Liver (tissue), 9 donors: ENCODE results near the gene PLIN1. TPM values are rescaled to one million over a fixed set of nuclear protein-coding genes. Genes with fewer than 3 reads are reported as not detected.

Experiments used
- DNase-seq: peaks from one replicate; pipeline ENCODE4 v3.0.0-alpha.2; 2017; ENCODE audit warnings: low spot score
- H3K27ac ChIP-seq, 2 donors: one replicate each; pipeline ENCODE4 v1.7.0; 2013; ENCODE audit warnings: inconsistent platforms in 2 of 2, low read length in 2 of 2, control low read depth in 1 of 2, low read depth in 1 of 2, mild to moderate bottlenecking in 1 of 2
- H3K27me3 ChIP-seq, 4 donors: one replicate each; pipeline versions ENCODE4 v1.6.1 to v1.7.0; 2013; ENCODE audit warnings: low read length in 3 of 4, inconsistent platforms in 1 of 4, mild to moderate bottlenecking in 1 of 4, moderate library complexity in 1 of 4; ENCODE audit not compliant: control insufficient read depth in 4 of 4, insufficient read depth in 4 of 4
- H3K36me3 ChIP-seq, 4 donors: one replicate each; pipeline versions ENCODE4 v1.6.1 to v1.7.0; 2013; ENCODE audit warnings: low read length in 3 of 4, mild to moderate bottlenecking in 3 of 4, low read depth in 1 of 4, moderate library complexity in 1 of 4; ENCODE audit not compliant: control insufficient read depth in 4 of 4, insufficient read depth in 3 of 4
- H3K4me1 ChIP-seq, 4 donors: one replicate each; pipeline versions ENCODE4 v1.6.1 to v1.7.0; 2013; ENCODE audit warnings: low read length in 3 of 4, mild to moderate bottlenecking in 3 of 4, moderate library complexity in 1 of 4; ENCODE audit not compliant: control insufficient read depth in 4 of 4, insufficient read depth in 4 of 4
- H3K4me3 ChIP-seq, 3 donors: one replicate each; pipeline versions ENCODE4 v1.6.1 to v1.7.0; 2013; ENCODE audit warnings: low read length in 3 of 3, control low read depth in 1 of 3, low read depth in 1 of 3, mild to moderate bottlenecking in 1 of 3
- H3K9ac ChIP-seq, 2 donors: one replicate each; pipeline ENCODE4 v1.7.0; 2013; ENCODE audit warnings: low read length in 2 of 2, mild to moderate bottlenecking in 2 of 2, moderate library complexity in 2 of 2, control low read depth in 1 of 2, low read depth in 1 of 2
- H3K9me3 ChIP-seq, 4 donors: one replicate each; pipeline versions ENCODE4 v1.6.1 to v1.7.0; 2013; ENCODE audit warnings: low read length in 3 of 4; ENCODE audit not compliant: control insufficient read depth in 4 of 4
- CTCF ChIP-seq: fragments of 150-350 bp; IDR thresholded peaks from 2 replicates; pipeline ENCODE4 v1.5.1; 2017; ENCODE audit warnings: improper control_type of control experiment, low read depth, low read length; ENCODE audit not compliant: missing input control
- EGR1 ChIP-seq, 2 donors: IDR thresholded peaks; 2 replicates each; pipeline ENCODE4 v1.6.1; 2016 to 2018; ENCODE audit warnings: antibody characterized with exemption in 2 of 2, low read depth in 2 of 2
- FOXA1 ChIP-seq: IDR thresholded peaks from 2 replicates; pipeline ENCODE4 v1.6.1; 2016; ENCODE audit warnings: antibody characterized with exemption
- FOXA2 ChIP-seq: IDR thresholded peaks from 2 replicates; pipeline ENCODE4 v1.6.1; 2016; ENCODE audit warnings: antibody characterized with exemption
- GABPA ChIP-seq, 2 donors: IDR thresholded peaks in 1 of 2; conservative IDR thresholded peaks in 1 of 2; 2 replicates each; pipeline ENCODE4 v1.6.1; 2016; ENCODE audit warnings: antibody characterized with exemption in 2 of 2, mild to moderate bottlenecking in 1 of 2, moderate library complexity in 1 of 2
- HNF4G ChIP-seq: IDR thresholded peaks from 2 replicates; pipeline ENCODE4 v1.6.1; 2016; ENCODE audit warnings: antibody characterized with exemption
- NR2F2 ChIP-seq: IDR thresholded peaks from 2 replicates; pipeline ENCODE4 v1.6.1; 2016; ENCODE audit warnings: antibody characterized with exemption
- RAD21 ChIP-seq, 2 donors: IDR thresholded peaks; 2 replicates each; pipeline ENCODE4 v1.6.1; 2016; ENCODE audit warnings: antibody characterized with exemption in 2 of 2, mild to moderate bottlenecking in 2 of 2
- RXRA ChIP-seq, 2 donors: IDR thresholded peaks; 2 replicates each; pipeline ENCODE4 v1.6.1; 2017 to 2018; ENCODE audit warnings: antibody characterized with exemption in 2 of 2, mild to moderate bottlenecking in 1 of 2
- SP1 ChIP-seq: IDR thresholded peaks from 2 replicates; pipeline ENCODE4 v1.6.1; 2018; ENCODE audit warnings: antibody characterized with exemption, mild to moderate bottlenecking
- TAF1 ChIP-seq: conservative IDR thresholded peaks from 2 replicates; pipeline ENCODE4 v1.6.1; 2016; ENCODE audit warnings: antibody characterized with exemption, mild to moderate bottlenecking
- YY1 ChIP-seq: IDR thresholded peaks from 2 replicates; pipeline ENCODE4 v1.6.1; 2016; ENCODE audit warnings: antibody characterized with exemption, mild to moderate bottlenecking
- ZBTB33 ChIP-seq: IDR thresholded peaks from 2 replicates; pipeline ENCODE4 v1.6.1; 2016; ENCODE audit warnings: antibody characterized with exemption
- WGBS: extraction: QIAGEN DNeasy Blood & Tissue Kit; methylation state at CpG from one replicate; pipeline ENCODE4 v1.1.7; 2013; 5-methylcytosine and 5-hydroxymethylcytosine counted together
- polyA plus RNA-seq, 2 donors: library from polyadenylated mRNA; stranded (reverse) in 1 of 2; unstranded in 1 of 2; fragments of 200-250 nt in 1 of 2; fragments of >200 nt in 1 of 2; fragmentation: Nextera tagmentation in 1 of 2; extraction: Ambion mirVana in 1 of 2; gene quantifications; one replicate each; pipeline versions ENCODE4 v1.2.1 to v1.2.3, GENCODE V29; 2013 to 2015
- total RNA-seq, 2 donors: library from RNA; depleted of rRNA; stranded (reverse); fragments of >200 nt; gene quantifications; one replicate each; pipeline ENCODE4 v1.2.3, GENCODE V29; 2014
- TF ChIP-seq, protein P1 (sequence below): IDR thresholded peaks from 2 replicates; pipeline ENCODE4 v1.6.1; 2016; ENCODE audit warnings: antibody characterized with exemption
- donor health status: healthy.
- donor health status: healthy.
- donor health status: healthy.
- donor health status: healthy.
- donor health status: healthy.

PLIN1 gene
- total and polyA plus RNA-seq, 4 donors = 10.2 to 46.0 (median 13.3) TPM

DNA sequence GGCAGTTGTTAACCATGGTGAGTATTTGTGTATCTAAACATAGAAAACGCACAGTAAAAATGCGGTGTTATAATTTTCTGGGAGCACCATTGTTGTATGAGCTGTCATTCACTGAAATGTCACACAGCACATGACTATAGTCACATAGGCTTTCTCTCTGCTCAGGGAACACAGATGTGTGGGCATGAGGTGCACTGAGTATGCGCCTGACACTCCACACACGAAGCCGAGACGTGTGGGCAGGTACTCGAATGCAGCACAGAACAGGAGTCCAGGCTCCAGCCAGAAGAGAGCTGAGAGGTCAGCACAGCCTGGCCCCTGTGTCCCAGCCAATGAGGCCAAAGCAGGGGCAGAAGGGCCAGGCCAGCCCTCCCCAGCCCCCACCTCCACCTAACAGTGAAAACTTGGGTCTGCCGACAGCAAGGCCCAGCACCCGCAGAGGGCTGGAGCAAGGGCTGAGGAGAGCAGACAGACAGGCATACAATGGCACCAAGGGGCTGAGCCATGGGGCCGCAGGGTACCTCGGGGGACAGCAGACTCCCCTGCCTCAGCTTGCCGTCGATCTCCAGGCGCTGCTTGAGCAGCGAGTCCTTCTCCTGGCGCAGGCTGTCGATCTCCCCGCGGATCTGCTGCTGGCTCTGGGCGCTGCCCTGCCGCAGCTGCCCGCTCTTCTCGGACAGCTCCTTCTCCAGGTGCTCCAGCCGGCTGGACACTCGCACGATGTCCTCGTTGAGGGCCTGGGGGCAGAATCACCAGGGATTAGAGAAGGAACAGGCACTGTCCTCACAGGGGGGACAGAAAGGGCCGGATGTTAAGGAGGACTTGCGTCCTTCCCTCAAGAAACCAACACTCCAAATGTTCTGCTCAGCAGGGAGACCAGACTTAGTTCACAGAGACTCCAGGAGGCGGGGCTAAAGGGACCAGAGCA, 47.9 kb downstream of the PLIN1 start:
- Histone ChIP-seq H3K36me3 (no peaks in the 10 kb centered on the region), H3K4me1 (no peaks in the 10 kb centered on the region), H3K27ac (no peak overlapping the region), H3K9me3 (no peaks in the 10 kb centered on the region), H3K4me3 (no peak overlapping the region), H3K27me3 (no peaks in the 10 kb centered on the region), H3K9ac (no peak overlapping the region)
- TF ChIP-seq FOXA1 = no peak
- 93% methylated on average over 30 of the region's 30 CpGs for WGBS
- DNase-seq = peak; percentile 28

- H3K36me3 ChIP-seq = no peaks in the 10 kb centered on the region
- no peaks in the 10 kb centered on the region for H3K27me3 ChIP-seq
- H3K27ac ChIP-seq = no peak overlapping the region
- 95% methylated on average over 14 of the region's 14 CpGs for WGBS
- H3K4me3 ChIP-seq = no peak overlapping the region
- no peaks in the 10 kb centered on the region for H3K4me1 ChIP-seq
- no peak for DNase-seq
- TF ChIP-seq HNF4G (no peak), GABPA (IDR thresholded peaks at IDR 0.05 in 1 of 2, conservative IDR thresholded peaks at IDR 0.05 in 1 of 2) (no peak), EGR1 (IDR thresholded peaks at IDR 0.05; ENCODE audit: low read depth in 2 of 2) (no peak), RXRA (IDR thresholded peaks at IDR 0.05) (no peak), ZBTB33 (no peak), SP1 (no peak), YY1 (no peak), TAF1 (no peak), NR2F2 (no peak)
- TF ChIP-seq, protein P1, sequence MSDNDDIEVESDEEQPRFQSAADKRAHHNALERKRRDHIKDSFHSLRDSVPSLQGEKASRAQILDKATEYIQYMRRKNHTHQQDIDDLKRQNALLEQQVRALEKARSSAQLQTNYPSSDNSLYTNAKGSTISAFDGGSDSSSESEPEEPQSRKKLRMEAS = no peak
- H3K9me3 ChIP-seq = no peaks in the 10 kb centered on the region
- no peak overlapping the region for H3K9ac ChIP-seq
These were observed 48.9 kb downstream of the PLIN1 start for GRCh38 chr15:89630260-89630659.

DNA sequence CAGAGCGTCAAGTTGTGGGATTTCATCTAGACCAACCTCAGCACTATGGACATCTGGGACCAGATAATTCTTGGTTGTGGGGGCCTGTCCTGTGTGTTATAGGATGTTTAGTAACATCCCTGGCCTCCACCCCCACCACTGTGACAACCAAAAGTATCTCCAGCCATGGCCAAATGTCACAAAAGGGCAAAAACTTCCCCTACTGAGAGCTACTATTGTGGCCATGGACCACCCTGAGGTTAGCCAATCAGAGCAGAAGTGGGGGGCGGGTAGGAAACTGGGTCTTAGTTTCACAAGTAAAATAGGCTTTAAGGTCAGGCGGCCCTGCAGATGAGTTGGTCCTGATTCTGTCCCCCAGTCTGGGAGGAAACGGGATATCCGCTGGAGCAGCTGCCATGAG, 49.3 kb downstream of the PLIN1 start:
- H3K27me3 ChIP-seq = no peaks in the 10 kb centered on the region
- 98% methylated on average over 5 of the region's 5 CpGs for WGBS
- H3K9ac ChIP-seq = no peak overlapping the region
- TF ChIP-seq TAF1 (no peak), SP1 (no peak), NR2F2 (no peak), FOXA2 (no peak), GABPA (IDR thresholded peaks at IDR 0.05 in 1 of 2, conservative IDR thresholded peaks at IDR 0.05 in 1 of 2) (no peak), FOXA1 (no peak), RAD21 (IDR thresholded peaks at IDR 0.05) (no peak), CTCF (no peak)
- H3K27ac ChIP-seq = no peak overlapping the region
- H3K36me3 ChIP-seq = no peaks in the 10 kb centered on the region
- H3K4me3 ChIP-seq = no peak overlapping the region
- no peaks in the 10 kb centered on the region for H3K9me3 ChIP-seq
- peak; percentile 25 for DNase-seq
- no peaks in the 10 kb centered on the region for H3K4me1 ChIP-seq
